ES-I3 (cell line): ENCODE measurements around the gene ZNF148.
A peak's percentile ranks its signal among the peaks of the same experiment; 100 is the strongest.
"Not testable (repeated sequence)": the region's sequence is repeated elsewhere in the genome, so short reads cannot be mapped to it uniquely, and the experiment has no call there.

ENCODE experiments used
- H3K36me3 ChIP-seq: 2 replicates; pipeline ENCODE4 v1.6.1; 2013; ENCODE audit warnings: mild to moderate bottlenecking, low read length, control low read depth, moderate library complexity; ENCODE audit not compliant: insufficient read depth
- H3K4me1 ChIP-seq: 2 replicates; pipeline ENCODE4 v1.6.1; 2013; ENCODE audit warnings: mild to moderate bottlenecking, control low read depth, low read length; ENCODE audit not compliant: insufficient read depth
- H3K9ac ChIP-seq: 2 replicates; pipeline ENCODE4 v1.6.1; 2013; ENCODE audit warnings: low read depth, mild to moderate bottlenecking, low read length, moderate library complexity
- H3K9me3 ChIP-seq: 2 replicates; pipeline ENCODE4 v1.6.1; 2013; ENCODE audit warnings: mild to moderate bottlenecking, low read length, moderate library complexity; ENCODE audit not compliant: control insufficient read depth, insufficient read depth

ZNF148 gene

GRCh38 chr3:125374996-125375941 lies at the start of gene ZNF148:
ZNF148 (minus strand) TSS chr3:125375325; CDS start chr3:125313640, 61,685 bp downstream.
- Histone ChIP-seq H3K9ac (peak within 1 kb of the TSS; percentile 98), H3K9me3 (no peaks in the 10 kb centered on the region), H3K4me1 (peaks cover 7% of the 10 kb centered on the region; the same call in 1 of the 2 replicates), H3K36me3 (no peaks in the 10 kb centered on the region)

GRCh38 chr3:125418306-125418705 lies 43.2 kb upstream of the ZNF148 start:
- Histone ChIP-seq H3K9ac (no peak overlapping the region), H3K36me3 (no peaks in the 10 kb centered on the region), H3K9me3 (no peaks in the 10 kb centered on the region; the same call in 1 of the 2 replicates), H3K4me1 (no peaks in the 10 kb centered on the region)

GRCh38 chr3:125416235-125416634 lies 41.1 kb upstream of the ZNF148 start:
- no peaks in the 10 kb centered on the region for H3K4me1 ChIP-seq
- H3K36me3 ChIP-seq = no peaks in the 10 kb centered on the region
- no peaks in the 10 kb centered on the region; the same call in 1 of the 2 replicates for H3K9me3 ChIP-seq
- H3K9ac ChIP-seq = no peak overlapping the region

GRCh38 chr3:125414669-125415068 lies 39.5 kb upstream of the ZNF148 start:
- H3K9me3 ChIP-seq = no peaks in the 10 kb centered on the region; the same call in 1 of the 2 replicates
- H3K9ac ChIP-seq = no peak overlapping the region
- no peaks in the 10 kb centered on the region for H3K4me1 ChIP-seq
- H3K36me3 ChIP-seq = no peaks in the 10 kb centered on the region

- Histone ChIP-seq H3K9me3 (no peaks in the 10 kb centered on the region), H3K9ac (no peak overlapping the region), H3K4me1 (no peaks in the 10 kb centered on the region), H3K36me3 (no peaks in the 10 kb centered on the region)
These were observed 35.8 kb upstream of the ZNF148 start for GRCh38 chr3:125410922-125411321.

GRCh38 chr3:125406070-125406469 lies 30.9 kb upstream of the ZNF148 start:
- no peaks in the 10 kb centered on the region for H3K9me3 ChIP-seq
- H3K9ac ChIP-seq = no peak overlapping the region
- H3K36me3 ChIP-seq = no peaks in the 10 kb centered on the region
- peaks cover 4% of the 10 kb centered on the region; the same call in 1 of the 2 replicates for H3K4me1 ChIP-seq

GRCh38 chr3:125405515-125405914 lies 30.4 kb upstream of the ZNF148 start:
- H3K36me3 ChIP-seq = not testable (repeated sequence)

GRCh38 chr3:125403789-125404188 lies 28.7 kb upstream of the ZNF148 start:
- Histone ChIP-seq H3K9me3 (no peaks in the 10 kb centered on the region), H3K9ac (no peak overlapping the region)

More at GRCh38 chr3:125405515-125405914, 30.4 kb upstream of the ZNF148 start:
- H3K9ac ChIP-seq, H3K9me3 ChIP-seq, H3K4me1 ChIP-seq: not testable (repeated sequence)

GRCh38 chr3:125402639-125403038 lies 27.5 kb upstream of the ZNF148 start:
- peaks cover 6% of the 10 kb centered on the region; the same call in 1 of the 2 replicates for H3K4me1 ChIP-seq
- H3K36me3 ChIP-seq = no peaks in the 10 kb centered on the region
- no peak overlapping the region for H3K9ac ChIP-seq
- H3K9me3 ChIP-seq = no peaks in the 10 kb centered on the region

More at GRCh38 chr3:125403789-125404188, 28.7 kb upstream of the ZNF148 start:
- H3K4me1 ChIP-seq = peaks cover 6% of the 10 kb centered on the region; the same call in 1 of the 2 replicates
- no peaks in the 10 kb centered on the region for H3K36me3 ChIP-seq

- no peaks in the 10 kb centered on the region for H3K36me3 ChIP-seq
- H3K9me3 ChIP-seq = no peaks in the 10 kb centered on the region
- no peak overlapping the region for H3K9ac ChIP-seq
These were observed 26.3 kb upstream of the ZNF148 start for GRCh38 chr3:125401402-125401801.

GRCh38 chr3:125398952-125399351 lies 23.8 kb upstream of the ZNF148 start:
- Histone ChIP-seq H3K9me3 (no peaks in the 10 kb centered on the region), H3K4me1 (peaks cover 6% of the 10 kb centered on the region; the same call in 1 of the 2 replicates), H3K9ac (no peak overlapping the region), H3K36me3 (no peaks in the 10 kb centered on the region)

More at GRCh38 chr3:125401402-125401801, 26.3 kb upstream of the ZNF148 start:
- peaks cover 6% of the 10 kb centered on the region; the same call in 1 of the 2 replicates for H3K4me1 ChIP-seq

- H3K9ac ChIP-seq = no peak overlapping the region
- no peaks in the 10 kb centered on the region; the same call in 1 of the 2 replicates for H3K4me1 ChIP-seq
- no peaks in the 10 kb centered on the region for H3K9me3 ChIP-seq
- H3K36me3 ChIP-seq = no peaks in the 10 kb centered on the region
These were observed 20.0 kb upstream of the ZNF148 start for GRCh38 chr3:125395091-125395490.

- Histone ChIP-seq H3K9me3 (no peaks in the 10 kb centered on the region), H3K4me1 (no peaks in the 10 kb centered on the region; the same call in 1 of the 2 replicates), H3K9ac (no peak overlapping the region), H3K36me3 (no peaks in the 10 kb centered on the region)
These were observed 19.3 kb upstream of the ZNF148 start for GRCh38 chr3:125394406-125394805.

GRCh38 chr3:125389282-125389681 lies 14.2 kb upstream of the ZNF148 start:
- Histone ChIP-seq H3K9me3 (no peaks in the 10 kb centered on the region), H3K9ac (no peak overlapping the region), H3K36me3 (no peaks in the 10 kb centered on the region)

GRCh38 chr3:125388369-125388768 lies 13.2 kb upstream of the ZNF148 start:
- H3K4me1 ChIP-seq, H3K36me3 ChIP-seq, H3K9ac ChIP-seq, H3K9me3 ChIP-seq: not testable (repeated sequence)

More at GRCh38 chr3:125389282-125389681, 14.2 kb upstream of the ZNF148 start:
- no peaks in the 10 kb centered on the region for H3K4me1 ChIP-seq
